Suprapubic skin (tissue), 4 donors: ENCODE results near the gene OR4D1. TPM values are rescaled to one million over a fixed set of nuclear protein-coding genes. Genes with fewer than 3 reads are reported as not detected.
"Not testable (repeated sequence)": the region's sequence is repeated elsewhere in the genome, so short reads cannot be mapped to it uniquely, and the experiment has no call there.

Experiments
- DNase-seq, 2 donors: peaks; one replicate each; pipeline ENCODE4 v3.0.0-alpha.2; 2019; ENCODE audit warnings: low spot score in 2 of 2
- H3K27ac ChIP-seq: fragments of 200-600 bp; sonication (generic); one replicate; pipeline ENCODE4 v1.5.1; 2019
- H3K27me3 ChIP-seq: fragments of 200-600 bp; sonication (generic); one replicate; pipeline ENCODE4 v1.5.1; 2019
- H3K36me3 ChIP-seq: fragments of 200-600 bp; sonication (generic); one replicate; pipeline ENCODE4 v1.5.1; 2019
- H3K4me1 ChIP-seq: fragments of 200-600 bp; sonication (generic); one replicate; pipeline ENCODE4 v1.5.1; 2019
- H3K4me3 ChIP-seq: fragments of 200-600 bp; sonication (generic); one replicate; pipeline ENCODE4 v1.5.1; 2019; ENCODE audit warnings: mild to moderate bottlenecking
- H3K9me3 ChIP-seq: fragments of 200-600 bp; sonication (generic); one replicate; pipeline ENCODE4 v1.5.1; 2019
- CTCF ChIP-seq, 2 donors: fragments of 200-600 bp in 1 of 2; fragments of 450-650 bp in 1 of 2; sonication (generic) in 1 of 2; IDR thresholded peaks; one replicate each; pipeline ENCODE4 v1.5.1; 2016 to 2019; ENCODE audit warnings: antibody characterized with exemption in 2 of 2, mild to moderate bottlenecking in 1 of 2, moderate library complexity in 1 of 2
- EP300 ChIP-seq: sonication (generic); formaldehyde crosslinking; IDR thresholded peaks from one replicate; pipeline ENCODE4 v1.6.1; 2017; ENCODE audit warnings: antibody characterized with exemption
- POLR2A ChIP-seq, 2 donors: fragments of 450-650 bp; IDR thresholded peaks; one replicate each; pipeline ENCODE4 v1.6.1; 2017; ENCODE audit warnings: antibody characterized with exemption in 2 of 2, mild to moderate bottlenecking in 2 of 2, moderate library complexity in 2 of 2
- POLR2AphosphoS5 ChIP-seq, 3 donors: sonication (generic); formaldehyde crosslinking; IDR thresholded peaks; one replicate each; pipeline ENCODE4 v1.6.1; 2017; ENCODE audit warnings: antibody characterized with exemption in 3 of 3
- WGBS: methylation state at CpG from one replicate; pipeline ENCODE4 v1.1.5; 2018; 5-methylcytosine and 5-hydroxymethylcytosine counted together
- total RNA-seq, 4 donors: library from RNA; depleted of rRNA; stranded (reverse); fragments of >200 nt; gene quantifications; one replicate each; pipeline ENCODE4 v1.1.0, GENCODE V29; 2016

The OR4D1 gene
- total RNA-seq = not detected

- Histone ChIP-seq H3K9me3 (peaks cover 21% of the 10 kb centered on the region), H3K4me1 (peaks cover 3% of the 10 kb centered on the region), H3K36me3 (no peaks in the 10 kb centered on the region), H3K4me3 (no peak within 1 kb of the TSS), H3K27ac (no peak within 1 kb of the TSS), H3K27me3 (peaks cover 32% of the 10 kb centered on the region)
- WGBS = 43% methylated on average over 1 of the region's 1 CpG
- TF ChIP-seq POLR2A (IDR thresholded peaks at IDR 0.05) (no peak), POLR2AphosphoS5 (IDR thresholded peaks at IDR 0.05) (no peak), EP300 (no peak), CTCF (IDR thresholded peaks at IDR 0.05) (no peak)
- no peak for DNase-seq
Observed at GRCh38 chr17:58147930-58148434, at the start of gene OR4D1. Gene OR4D1 (plus strand): TSS chr17:58148384. CDS start chr17:58155154, 6,770 bp downstream.

- Histone ChIP-seq H3K27ac (no peak overlapping the region), H3K4me1 (no peaks in the 10 kb centered on the region), H3K36me3 (no peaks in the 10 kb centered on the region), H3K9me3 (no peaks in the 10 kb centered on the region), H3K4me3 (no peak overlapping the region), H3K27me3 (no peaks in the 10 kb centered on the region)
- DNase-seq = no peak
- TF ChIP-seq CTCF (IDR thresholded peaks at IDR 0.05) (no peak), EP300 (no peak), POLR2AphosphoS5 (IDR thresholded peaks at IDR 0.05) (no peak), POLR2A (IDR thresholded peaks at IDR 0.05) (no peak)
Observed at GRCh38 chr17:58100506-58100905, 47.7 kb upstream of the OR4D1 start.

- not testable (repeated sequence) for H3K27ac ChIP-seq, H3K4me1 ChIP-seq, H3K4me3 ChIP-seq, H3K27me3 ChIP-seq, DNase-seq, H3K36me3 ChIP-seq, H3K9me3 ChIP-seq
Observed at GRCh38 chr17:58101898-58102297, 46.3 kb upstream of the OR4D1 start.

- DNase-seq = no peak
- TF ChIP-seq POLR2A (IDR thresholded peaks at IDR 0.05) = no peak
- no peak for TF ChIP-seq EP300
- no peak for TF ChIP-seq CTCF (IDR thresholded peaks at IDR 0.05)
- no peak for TF ChIP-seq POLR2AphosphoS5 (IDR thresholded peaks at IDR 0.05)
- H3K4me3 ChIP-seq = no peak overlapping the region
- no peaks in the 10 kb centered on the region for H3K9me3 ChIP-seq
- H3K4me1 ChIP-seq = no peaks in the 10 kb centered on the region
- no peaks in the 10 kb centered on the region for H3K27me3 ChIP-seq
- 100% methylated on average over 1 of the region's 1 CpG for WGBS
- no peaks in the 10 kb centered on the region for H3K36me3 ChIP-seq
- no peak overlapping the region for H3K27ac ChIP-seq
Observed at GRCh38 chr17:58105093-58105492, 43.1 kb upstream of the OR4D1 start.

GRCh38 chr17:58107306-58107705, 40.9 kb upstream of the OR4D1 start:
- Histone ChIP-seq H3K36me3 (no peaks in the 10 kb centered on the region), H3K27ac (no peak overlapping the region), H3K4me3 (no peak overlapping the region), H3K4me1 (no peaks in the 10 kb centered on the region), H3K27me3 (no peaks in the 10 kb centered on the region), H3K9me3 (no peaks in the 10 kb centered on the region)
- TF ChIP-seq POLR2A (IDR thresholded peaks at IDR 0.05) (no peak), CTCF (IDR thresholded peaks at IDR 0.05) (no peak), POLR2AphosphoS5 (IDR thresholded peaks at IDR 0.05) (no peak), EP300 (no peak)
- DNase-seq = no peak
- WGBS = 59% methylated on average over 1 of the region's 1 CpG

- TF ChIP-seq CTCF (IDR thresholded peaks at IDR 0.05) (no peak), POLR2AphosphoS5 (IDR thresholded peaks at IDR 0.05) (no peak), POLR2A (IDR thresholded peaks at IDR 0.05) (no peak), EP300 (no peak)
- WGBS = 81% methylated on average over 1 of the region's 1 CpG
- no peaks in the 10 kb centered on the region for H3K4me1 ChIP-seq
- no peaks in the 10 kb centered on the region for H3K27me3 ChIP-seq
- DNase-seq = no peak
- no peaks in the 10 kb centered on the region for H3K36me3 ChIP-seq
- H3K9me3 ChIP-seq = no peaks in the 10 kb centered on the region
- H3K27ac ChIP-seq = no peak overlapping the region
- H3K4me3 ChIP-seq = no peak overlapping the region
Observed at GRCh38 chr17:58109197-58109596, 39.0 kb upstream of the OR4D1 start.
